Right hindlimb (tissue), 1 donor: ENCODE results near the gene CMA1.

Experiments
- DNase-seq: peaks from one replicate; pipeline ENCODE4 v3.0.0-alpha.2; 2018

Gene CMA1

DNA sequence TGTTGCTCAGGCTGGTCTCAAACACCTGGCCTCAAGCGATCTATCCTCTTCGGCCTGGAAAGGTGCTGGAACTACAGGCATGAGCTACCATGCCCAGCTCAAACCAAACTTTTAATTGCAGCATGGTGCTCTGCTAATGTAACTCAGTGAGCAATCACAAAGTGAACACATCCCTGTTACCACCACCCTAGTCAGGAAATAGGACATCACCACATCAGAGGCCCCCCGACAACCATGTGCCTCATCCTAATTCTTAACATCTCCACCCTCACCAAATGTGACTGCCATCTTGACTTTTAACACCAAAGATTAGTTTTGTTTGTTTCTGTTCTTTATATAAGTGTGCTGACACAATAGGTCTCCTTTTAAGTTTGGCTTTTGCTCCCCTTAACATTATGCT, 42.7 kb downstream of the CMA1 start:
- no peak for DNase-seq

DNA sequence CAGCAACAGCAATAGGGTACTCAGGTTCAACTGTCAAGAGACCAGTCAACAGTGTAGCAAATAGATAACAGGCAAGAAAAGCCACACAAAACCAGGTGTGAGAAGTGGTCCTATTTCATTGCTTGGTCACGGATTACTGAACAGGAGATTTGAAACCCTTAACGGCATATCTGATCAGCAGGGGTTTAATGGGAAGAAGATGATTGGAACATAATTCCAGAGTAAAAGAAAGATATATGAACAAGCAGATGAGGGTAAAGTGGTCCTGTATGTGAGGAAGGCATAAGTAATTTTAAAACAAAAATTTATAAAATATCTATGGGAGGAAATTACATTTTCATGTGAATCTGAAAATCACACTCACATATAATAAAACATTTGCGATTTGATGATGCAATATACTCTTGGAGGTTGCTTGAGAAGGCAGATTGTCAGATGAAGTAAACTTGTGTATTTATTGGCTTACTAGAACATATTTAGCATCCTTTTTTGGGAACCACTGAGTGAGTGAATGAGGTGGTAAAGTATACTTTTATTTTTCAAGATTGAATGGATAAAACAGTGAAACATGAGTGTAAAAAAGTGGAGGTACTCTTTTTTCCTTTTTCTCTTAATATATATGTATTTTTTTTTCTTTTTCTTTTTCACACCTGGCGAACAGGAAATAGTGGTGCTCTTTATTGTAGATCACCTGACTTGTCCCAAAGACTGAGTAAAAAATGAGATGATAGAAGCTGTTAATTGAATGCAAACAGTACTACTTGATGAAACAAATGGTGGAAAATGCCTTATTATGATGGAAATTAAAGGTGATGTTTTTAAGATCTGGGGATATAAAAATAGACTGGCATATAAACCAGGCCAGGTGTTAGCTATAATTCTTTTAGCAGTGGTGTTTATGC, 43.9 kb downstream of the CMA1 start:
- no peak for DNase-seq

DNA sequence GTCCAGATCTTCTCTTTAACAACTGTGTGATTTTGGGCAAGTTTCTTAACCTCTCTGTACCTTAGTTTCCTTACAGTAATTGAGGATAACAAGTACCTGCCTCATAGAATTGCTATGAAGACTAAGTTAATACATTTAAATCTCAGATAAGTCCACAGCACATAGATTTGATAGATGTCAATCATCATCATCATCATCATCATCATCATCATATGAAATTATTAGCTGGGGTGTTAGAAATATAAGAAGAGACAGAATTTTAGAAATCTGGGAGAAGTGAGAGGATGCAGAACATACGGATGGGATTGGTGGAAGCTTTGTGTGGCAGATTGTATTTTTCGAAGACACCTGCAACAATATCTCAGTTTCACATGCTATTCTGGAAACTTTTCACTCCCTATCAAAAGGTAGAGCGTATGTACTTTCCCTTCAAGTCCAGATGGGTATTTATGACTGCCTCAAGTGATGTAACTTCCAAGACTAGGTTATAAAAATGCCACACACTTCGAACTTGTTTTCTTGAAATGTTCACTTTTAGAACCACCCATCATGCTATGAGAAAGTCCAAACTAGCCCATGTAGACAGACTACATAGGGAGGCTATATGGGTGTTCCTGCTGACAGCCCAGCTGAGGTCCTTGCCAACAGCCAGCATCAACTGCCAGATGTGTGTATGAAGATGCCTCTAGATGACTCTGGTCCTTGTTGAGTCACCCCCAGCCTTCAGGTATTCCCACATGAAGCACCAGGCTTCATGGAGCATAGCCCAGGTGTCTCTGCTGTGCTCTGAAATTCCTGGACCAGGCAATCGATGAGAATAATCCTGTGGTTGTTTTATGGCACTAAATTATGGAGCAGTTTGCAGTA, 44.8 kb downstream of the CMA1 start:
- no peak for DNase-seq

DNA sequence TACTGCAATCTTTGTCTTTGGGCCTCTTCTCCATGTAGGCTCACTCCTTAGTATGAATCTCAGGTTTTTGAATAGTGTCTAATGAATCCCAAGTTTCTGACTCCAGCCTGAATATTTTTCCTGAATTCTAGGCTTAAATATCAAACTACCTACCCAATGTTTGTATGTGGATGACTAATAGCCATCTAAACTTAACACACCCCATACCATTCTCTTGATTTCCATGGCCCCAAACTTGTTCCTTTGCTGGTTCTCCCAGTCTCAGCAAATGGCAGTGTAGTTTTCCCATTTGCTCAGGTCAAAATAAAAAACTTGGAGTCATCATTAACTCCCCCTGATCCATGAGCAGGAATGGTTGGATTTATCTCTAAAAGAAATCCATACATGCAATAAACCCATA, 46.7 kb downstream of the CMA1 start:
- DNase-seq, result no peak

DNA sequence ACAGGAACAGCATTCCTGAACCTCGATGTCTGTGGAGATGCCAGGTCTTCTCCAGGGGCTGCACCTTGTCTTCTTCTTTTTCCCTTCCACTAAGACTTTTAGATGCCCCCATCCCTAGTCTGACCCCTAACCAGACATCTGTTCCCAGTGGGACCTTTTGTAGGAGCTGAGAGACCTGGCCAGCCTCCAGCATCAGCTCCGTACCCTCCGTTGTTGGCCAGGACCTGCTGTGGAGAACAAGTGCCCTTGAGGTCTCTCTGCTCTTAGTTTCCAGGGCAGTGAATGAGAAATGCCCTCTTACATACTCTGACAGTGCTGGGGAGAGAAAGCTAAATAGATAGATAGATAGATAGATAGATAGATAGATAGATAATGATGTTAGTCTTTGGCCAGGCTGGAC, 48.7 kb downstream of the CMA1 start:
- DNase-seq, result no peak

DNA sequence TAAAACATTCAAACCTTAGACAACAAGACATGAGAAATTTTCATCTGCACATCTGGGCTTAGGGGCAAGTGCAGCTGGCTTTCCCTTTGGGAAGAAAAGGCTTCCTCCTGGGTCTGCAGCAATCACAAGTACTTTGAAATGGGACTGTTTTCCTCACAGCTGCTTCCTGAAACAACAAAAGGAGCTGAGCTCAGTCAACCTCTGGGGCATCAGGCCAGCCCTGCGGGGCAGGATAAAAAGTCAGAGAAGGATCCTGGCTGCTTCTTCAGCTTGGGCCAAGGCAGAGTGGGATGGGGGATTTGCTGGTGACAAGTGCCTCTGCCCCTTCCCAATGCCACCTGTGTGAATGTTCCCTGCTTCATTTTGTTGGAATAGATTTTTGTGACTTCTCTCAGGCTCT, 49.3 kb downstream of the CMA1 start:
- no peak for DNase-seq

DNA sequence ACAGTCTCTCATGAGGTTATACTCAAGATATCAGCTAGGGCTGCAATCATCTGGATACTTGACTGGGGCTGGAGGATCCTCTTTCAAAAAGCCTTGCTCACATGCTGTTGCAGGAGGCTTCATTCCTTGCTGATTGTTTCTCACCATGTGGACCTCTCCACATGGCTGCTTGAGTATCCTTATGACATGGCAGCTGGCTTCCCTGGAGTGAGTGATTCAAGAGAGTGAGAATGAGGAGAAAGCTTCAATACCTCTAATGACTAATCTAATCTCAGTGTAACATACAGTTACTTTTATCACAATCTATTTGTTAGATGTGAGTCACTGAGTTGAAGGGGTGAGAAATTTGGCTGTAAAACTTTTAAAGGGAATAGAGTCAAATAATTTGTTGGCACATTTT, 51.1 kb downstream of the CMA1 start:
- no peak for DNase-seq
